Gastroesophageal sphincter (tissue), 3 donors: Measurements from ENCODE around the gene MORN5.

Source experiments
- CTCF ChIP-seq, 4 experiments: fragments of 200-600 bp in 2 of 4; fragments of 450-650 bp in 2 of 4; sonication (generic) in 1 of 4; IDR thresholded peaks; one replicate each; pipeline ENCODE4 v1.5.1; 2017 to 2019; ENCODE audit warnings: antibody characterized with exemption in 4 of 4, mild to moderate bottlenecking in 2 of 4, moderate library complexity in 2 of 4
- EP300 ChIP-seq: sonication (generic); formaldehyde crosslinking; IDR thresholded peaks from one replicate; pipeline ENCODE4 v1.6.1; 2017; ENCODE audit warnings: antibody characterized with exemption, mild to moderate bottlenecking

- TF ChIP-seq EP300 (no peak), CTCF (IDR thresholded peaks at IDR 0.05) (no peak)
These were observed 24.8 kb downstream of the MORN5 start for GRCh38 chr9:122184551-122184950.
